Neural progenitor cell (in vitro differentiated cells): ENCODE measurements around the gene RASD2. TPM values are rescaled to one million over a fixed set of nuclear protein-coding genes. Genes with fewer than 3 reads are reported as not detected.

Experiments used
- DNase-seq: peaks from one replicate; pipeline ENCODE4 v3.0.0-alpha.2; 2016; ENCODE audit warnings: low spot score
- H2AFZ ChIP-seq: fragments of 200-600 bp; sonication (generic); replicated peaks from 2 replicates; pipeline ENCODE4 v1.6.1; 2016; ENCODE audit warnings: antibody characterized with exemption
- H3F3A ChIP-seq: fragments of 200-600 bp; sonication (generic); 2 replicates; pipeline ENCODE4 v1.6.1; 2016; ENCODE audit warnings: antibody characterized with exemption, low read depth
- H3K27ac ChIP-seq: fragments of 200-600 bp; sonication (generic); 2 replicates; pipeline ENCODE4 v1.5.1; 2016; ENCODE audit warnings: mild to moderate bottlenecking
- H3K27me3 ChIP-seq: fragments of 200-600 bp; sonication (generic); 2 replicates; pipeline ENCODE4 v1.6.1; 2016; ENCODE audit warnings: mild to moderate bottlenecking, moderate library complexity
- H3K36me3 ChIP-seq: fragments of 200-600 bp; sonication (generic); 2 replicates; pipeline ENCODE4 v1.5.1; 2016
- H3K4me1 ChIP-seq: fragments of 200-600 bp; sonication (generic); 2 replicates; pipeline ENCODE4 v1.6.1; 2016; ENCODE audit warnings: mixed run types
- H3K4me2 ChIP-seq: fragments of 200-600 bp; sonication (generic); 2 replicates; pipeline ENCODE4 v1.6.1; 2016
- H3K4me3 ChIP-seq: fragments of 200-600 bp; sonication (generic); 2 replicates; pipeline ENCODE4 v1.5.1; 2016
- H3K79me2 ChIP-seq: fragments of 200-600 bp; sonication (generic); 2 replicates; pipeline ENCODE4 v1.6.1; 2016; ENCODE audit warnings: low read depth
- H3K9ac ChIP-seq: fragments of 200-600 bp; sonication (generic); 2 replicates; pipeline ENCODE4 v1.6.1; 2016
- H3K9me3 ChIP-seq: fragments of 200-600 bp; sonication (generic); 2 replicates; pipeline ENCODE4 v1.5.1; 2016; ENCODE audit warnings: low read depth
- H4K20me1 ChIP-seq: fragments of 200-600 bp; sonication (generic); 2 replicates; pipeline ENCODE4 v1.6.1; 2016; ENCODE audit warnings: low read depth
- H3K27ac Mint-ChIP-seq: 3 replicates; pipeline ENCODE4 v1.8.0; 2021; ENCODE audit warnings: mixed read lengths
- H3K27me3 Mint-ChIP-seq: 2 replicates; pipeline ENCODE4 v1.8.0; 2022; ENCODE audit warnings: low read depth, mild to moderate bottlenecking, inconsistent platforms, moderate library complexity, mixed read lengths; ENCODE audit not compliant: insufficient read depth
- H3K36me3 Mint-ChIP-seq: 3 replicates; pipeline ENCODE4 v1.8.0; 2021; ENCODE audit warnings: mixed read lengths
- H3K4me1 Mint-ChIP-seq: 3 replicates; pipeline ENCODE4 v1.8.0; 2021; ENCODE audit warnings: mixed read lengths
- H3K4me3 Mint-ChIP-seq: 3 replicates; pipeline ENCODE4 v1.8.0; 2021; ENCODE audit warnings: mild to moderate bottlenecking, moderate library complexity, mixed read lengths
- H3K9me3 Mint-ChIP-seq: 3 replicates; pipeline ENCODE4 v1.8.0; 2020; ENCODE audit warnings: mixed read lengths
- CTCF ChIP-seq: fragments of 200-600 bp; sonication (generic); IDR thresholded peaks from 2 replicates; pipeline ENCODE4 v1.5.1; 2017; ENCODE audit warnings: antibody characterized with exemption, mild to moderate bottlenecking
- EZH2 ChIP-seq: fragments of 200-600 bp; sonication (generic); IDR thresholded peaks from 2 replicates; pipeline ENCODE4 v1.6.1; 2017; ENCODE audit warnings: antibody characterized with exemption, mild to moderate bottlenecking, moderate library complexity
- EZH2phosphoT487 ChIP-seq: fragments of 200-600 bp; sonication (generic); IDR thresholded peaks from 2 replicates; pipeline ENCODE4 v1.6.1; 2017; ENCODE audit warnings: antibody characterized with exemption
- total RNA-seq: library from RNA; depleted of rRNA; stranded (reverse); fragments of >200 nt; gene quantifications from 2 replicates; pipeline ENCODE4 v1.2.3, GENCODE V29; 2015; ENCODE audit warnings: low replicate concordance

RASD2 gene
- total RNA-seq, 1 donor from 2014 or later, result 0.04 TPM

DNA sequence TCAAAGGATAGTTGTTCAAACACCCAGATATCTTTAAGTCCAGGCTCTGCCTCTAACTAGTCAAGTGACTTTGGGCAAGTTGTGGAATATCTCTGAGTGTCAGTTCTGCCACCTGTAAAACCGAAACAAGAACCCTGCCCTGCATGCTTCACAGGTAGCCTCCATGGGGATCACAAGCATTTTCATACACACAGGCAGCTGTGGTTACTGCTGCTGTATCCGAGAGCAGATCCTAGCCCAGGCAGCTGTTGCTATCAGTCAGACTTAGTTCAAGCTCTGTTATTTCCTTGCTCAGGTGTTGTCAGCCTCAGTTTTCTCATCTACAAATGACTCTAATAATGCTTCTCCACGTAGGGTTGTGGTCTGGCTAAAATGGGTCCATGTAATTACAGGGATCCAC lies 6.5 kb upstream of the RASD2 start:
- Histone ChIP-seq H3K27me3 (peaks cover 10% of the 10 kb centered on the region), H3K4me2 (no peak overlapping the region), H2AFZ (no peak overlapping the region), H3K9me3 (no peaks in the 10 kb centered on the region), H4K20me1 (peaks cover 5% of the 10 kb centered on the region), H3F3A (peaks cover 2% of the 10 kb centered on the region), H3K36me3 (no peaks in the 10 kb centered on the region), H3K79me2 (no peaks in the 10 kb centered on the region), H3K27ac (no peak overlapping the region), H3K4me3 (no peak overlapping the region), H3K4me1 (no peaks in the 10 kb centered on the region), H3K9ac (no peak overlapping the region)
- no peak for DNase-seq
- no peak overlapping the region for H3K27ac Mint-ChIP-seq
- H3K4me3 Mint-ChIP-seq, result no peak overlapping the region
- H3K36me3 Mint-ChIP-seq, result no peaks in the 10 kb centered on the region
- no peaks in the 10 kb centered on the region for H3K4me1 Mint-ChIP-seq
- H3K9me3 Mint-ChIP-seq, result peaks cover 4% of the 10 kb centered on the region
- peaks cover 12% of the 10 kb centered on the region for H3K27me3 Mint-ChIP-seq
- TF ChIP-seq CTCF (no peak), EZH2 (no peak), EZH2phosphoT487 (no peak)

- Mint-ChIP-seq H3K27me3 (peaks cover 24% of the 10 kb centered on the region), H3K4me3 (no peak overlapping the region), H3K9me3 (no peaks in the 10 kb centered on the region), H3K27ac (no peak overlapping the region), H3K36me3 (no peaks in the 10 kb centered on the region), H3K4me1 (peaks cover 7% of the 10 kb centered on the region)
- no peaks in the 10 kb centered on the region for H3K79me2 ChIP-seq
- H3K36me3 ChIP-seq, result no peaks in the 10 kb centered on the region
- no peak overlapping the region for H3K9ac ChIP-seq
- H3K4me2 ChIP-seq, result no peak overlapping the region
- no peaks in the 10 kb centered on the region for H3K9me3 ChIP-seq
- TF ChIP-seq CTCF, result no peak
- no peak for TF ChIP-seq EZH2phosphoT487
- no peak for TF ChIP-seq EZH2
- peaks cover 9% of the 10 kb centered on the region for H3K4me1 ChIP-seq
- H2AFZ ChIP-seq, result no peak overlapping the region
- H3K27ac ChIP-seq, result no peak overlapping the region
- H4K20me1 ChIP-seq, result peaks cover 14% of the 10 kb centered on the region
- peaks cover 22% of the 10 kb centered on the region for H3F3A ChIP-seq
- H3K4me3 ChIP-seq, result no peak overlapping the region
- H3K27me3 ChIP-seq, result peaks cover 42% of the 10 kb centered on the region
- DNase-seq, result no peak
Observed at GRCh38 chr22:35537232-35537631, 3.4 kb upstream of the RASD2 start.

DNA sequence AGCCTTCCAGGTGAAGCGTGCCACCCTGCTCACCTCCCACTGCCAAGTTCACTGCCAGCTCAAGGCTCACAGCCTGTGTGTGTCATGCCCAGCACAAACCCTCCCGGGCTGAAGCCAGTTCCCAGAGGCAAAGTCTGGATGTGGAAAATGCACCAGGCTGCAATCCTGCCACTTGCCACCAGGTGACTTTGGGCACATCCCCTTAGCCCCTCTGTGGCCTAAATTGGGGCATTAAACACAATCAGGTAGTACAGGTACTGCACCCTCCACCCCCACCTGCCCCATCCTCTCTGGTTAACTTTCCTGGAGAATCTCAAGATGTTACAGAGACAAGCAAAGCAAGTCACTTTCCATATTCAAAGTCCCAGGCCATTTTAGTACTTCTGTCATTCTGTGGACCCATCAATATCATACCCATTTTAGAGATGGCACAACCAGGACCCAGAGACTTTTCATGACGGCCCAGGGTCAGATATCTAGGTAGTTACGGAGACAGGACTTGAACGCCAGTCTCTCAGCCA lies 1.8 kb upstream of the RASD2 start:
- Histone ChIP-seq H3K4me1 (peaks cover 9% of the 10 kb centered on the region), H4K20me1 (peaks cover 16% of the 10 kb centered on the region), H3K27ac (no peak overlapping the region), H3K27me3 (peaks cover 58% of the 10 kb centered on the region), H3K79me2 (no peaks in the 10 kb centered on the region), H3K4me2 (no peak overlapping the region), H3K36me3 (no peaks in the 10 kb centered on the region), H2AFZ (no peak overlapping the region), H3K4me3 (no peak overlapping the region), H3K9me3 (no peaks in the 10 kb centered on the region), H3K9ac (no peak overlapping the region), H3F3A (peaks cover 24% of the 10 kb centered on the region)
- Mint-ChIP-seq H3K4me3 (peak overlapping the region; percentile 69), H3K27me3 (peaks cover 34% of the 10 kb centered on the region), H3K4me1 (peaks cover 9% of the 10 kb centered on the region), H3K9me3 (no peaks in the 10 kb centered on the region), H3K27ac (no peak overlapping the region), H3K36me3 (no peaks in the 10 kb centered on the region)
- no peak for TF ChIP-seq EZH2
- TF ChIP-seq EZH2phosphoT487, result no peak
- TF ChIP-seq CTCF, result peak; percentile 66
- peak; percentile 55 for DNase-seq
